ENCODE results near the gene OAF.
"Not testable (repeated sequence)": the region's sequence is repeated elsewhere in the genome, so short reads cannot be mapped to it uniquely, and the experiment has no call there.

DNA sequence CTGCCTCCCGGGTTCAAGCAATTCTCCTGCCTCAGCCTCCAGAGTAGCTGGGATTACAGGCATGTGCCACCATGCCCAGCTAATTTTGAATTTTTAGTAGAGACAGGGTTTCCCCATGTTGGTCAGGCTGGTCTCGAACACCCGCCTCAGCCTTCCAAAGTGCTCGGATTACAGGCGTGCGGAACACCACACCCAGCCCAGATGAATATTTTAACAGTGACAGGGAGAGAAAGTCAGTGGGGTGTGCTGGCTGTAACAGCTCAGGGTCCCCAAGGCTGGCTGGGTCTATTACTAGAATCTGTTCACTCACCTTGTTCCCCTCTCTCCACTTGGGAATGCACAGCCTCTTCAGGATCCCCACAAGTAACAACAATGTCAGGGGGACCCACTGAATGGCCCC is 30.8 kb upstream of the OAF start:
- TF ChIP-seq POLR2A (IDR thresholded peaks at IDR 0.05), result not testable (repeated sequence)
- TF ChIP-seq, protein P1, sequence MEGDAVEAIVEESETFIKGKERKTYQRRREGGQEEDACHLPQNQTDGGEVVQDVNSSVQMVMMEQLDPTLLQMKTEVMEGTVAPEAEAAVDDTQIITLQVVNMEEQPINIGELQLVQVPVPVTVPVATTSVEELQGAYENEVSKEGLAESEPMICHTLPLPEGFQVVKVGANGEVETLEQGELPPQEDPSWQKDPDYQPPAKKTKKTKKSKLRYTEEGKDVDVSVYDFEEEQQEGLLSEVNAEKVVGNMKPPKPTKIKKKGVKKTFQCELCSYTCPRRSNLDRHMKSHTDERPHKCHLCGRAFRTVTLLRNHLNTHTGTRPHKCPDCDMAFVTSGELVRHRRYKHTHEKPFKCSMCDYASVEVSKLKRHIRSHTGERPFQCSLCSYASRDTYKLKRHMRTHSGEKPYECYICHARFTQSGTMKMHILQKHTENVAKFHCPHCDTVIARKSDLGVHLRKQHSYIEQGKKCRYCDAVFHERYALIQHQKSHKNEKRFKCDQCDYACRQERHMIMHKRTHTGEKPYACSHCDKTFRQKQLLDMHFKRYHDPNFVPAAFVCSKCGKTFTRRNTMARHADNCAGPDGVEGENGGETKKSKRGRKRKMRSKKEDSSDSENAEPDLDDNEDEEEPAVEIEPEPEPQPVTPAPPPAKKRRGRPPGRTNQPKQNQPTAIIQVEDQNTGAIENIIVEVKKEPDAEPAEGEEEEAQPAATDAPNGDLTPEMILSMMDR (IDR thresholded peaks at IDR 0.05), result not testable (repeated sequence)
